Muscle layer of duodenum (tissue), 2 donors: ENCODE measurements around the gene WDR81.
"Not testable (repeated sequence)": the region's sequence is repeated elsewhere in the genome, so short reads cannot be mapped to it uniquely, and the experiment has no call there.

Experiments
- H3K27ac ChIP-seq: one replicate; pipeline ENCODE4 v1.7.0; 2013; ENCODE audit warnings: mild to moderate bottlenecking, low read length
- H3K27me3 ChIP-seq: one replicate; pipeline ENCODE4 v1.7.0; 2013; ENCODE audit warnings: low read depth, mild to moderate bottlenecking, control low read depth, low read length
- H3K36me3 ChIP-seq, 2 donors: one replicate each; pipeline ENCODE4 v1.7.0; 2013; ENCODE audit warnings: low read length in 2 of 2, control low read depth in 1 of 2, mild to moderate bottlenecking in 1 of 2; ENCODE audit not compliant: insufficient read depth in 2 of 2, control insufficient read depth in 1 of 2
- H3K4me1 ChIP-seq, 2 donors: one replicate each; pipeline ENCODE4 v1.7.0; 2013; ENCODE audit warnings: low read length in 2 of 2, mild to moderate bottlenecking in 2 of 2, control low read depth in 1 of 2, moderate library complexity in 1 of 2; ENCODE audit not compliant: insufficient read depth in 2 of 2, control insufficient read depth in 1 of 2
- H3K4me3 ChIP-seq, 2 donors: one replicate each; pipeline ENCODE4 v1.7.0; 2013; ENCODE audit warnings: low read length in 2 of 2, low read depth in 1 of 2, mild to moderate bottlenecking in 1 of 2
- H3K9me3 ChIP-seq, 2 donors: one replicate each; pipeline ENCODE4 v1.7.0; 2013; ENCODE audit warnings: low read length in 2 of 2, control low read depth in 1 of 2, mild to moderate bottlenecking in 1 of 2; ENCODE audit not compliant: control insufficient read depth in 1 of 2
- donor health status: healthy.

Gene WDR81

DNA sequence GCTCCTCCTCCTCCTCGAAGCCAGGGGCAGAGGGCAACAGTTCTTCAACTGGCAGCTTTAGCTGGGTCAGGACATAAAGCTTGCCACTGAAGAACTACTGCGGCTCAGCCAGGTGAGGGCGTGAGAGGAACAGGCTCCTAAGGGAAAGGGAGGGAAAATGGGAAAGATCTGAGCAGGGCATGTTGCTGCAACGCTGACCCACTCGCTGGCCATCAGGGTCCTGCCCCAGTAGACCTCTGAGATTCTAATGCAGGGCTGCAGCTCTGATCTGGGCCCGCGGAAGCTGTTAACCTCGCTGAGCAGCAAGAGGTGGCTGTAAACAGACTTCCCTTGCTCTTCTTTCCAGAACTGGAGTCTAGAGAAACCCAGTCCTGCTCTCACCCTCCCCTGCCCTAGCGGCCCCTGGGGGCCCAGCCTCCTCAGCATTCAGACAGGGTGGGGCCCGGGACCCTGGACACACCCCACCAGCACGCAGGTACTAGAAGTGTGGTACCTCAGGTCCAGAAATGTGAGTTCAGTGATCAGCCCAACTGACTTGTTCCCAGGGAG lies 10.6 kb upstream of the WDR81 start:
- peaks cover 17 to 36% of the 10 kb centered on the region in 2 donors for H3K4me1 ChIP-seq

GRCh38 chr17:1714427-1714979 lies 10.0 kb upstream of the WDR81 start:
- Histone ChIP-seq H3K27me3 (no peaks in the 10 kb centered on the region), H3K9me3 (no peaks in the 10 kb centered on the region), H3K36me3 (peaks cover 27 to 43% of the 10 kb centered on the region in 2 donors), H3K27ac (peak overlapping the region; percentile 98), H3K4me1 (peaks cover 17 to 36% of the 10 kb centered on the region in 2 donors), H3K4me3 (peak overlapping the region; percentile 71 to 92)

More for the DNA sequence above, 10.6 kb upstream of the WDR81 start:
- Histone ChIP-seq H3K27me3 (no peaks in the 10 kb centered on the region), H3K4me3 (peak overlapping the region; percentile 71 to 92), H3K27ac (peak overlapping the region; percentile 91), H3K9me3 (no peaks in the 10 kb centered on the region), H3K36me3 (peaks cover 27 to 43% of the 10 kb centered on the region in 2 donors)

DNA sequence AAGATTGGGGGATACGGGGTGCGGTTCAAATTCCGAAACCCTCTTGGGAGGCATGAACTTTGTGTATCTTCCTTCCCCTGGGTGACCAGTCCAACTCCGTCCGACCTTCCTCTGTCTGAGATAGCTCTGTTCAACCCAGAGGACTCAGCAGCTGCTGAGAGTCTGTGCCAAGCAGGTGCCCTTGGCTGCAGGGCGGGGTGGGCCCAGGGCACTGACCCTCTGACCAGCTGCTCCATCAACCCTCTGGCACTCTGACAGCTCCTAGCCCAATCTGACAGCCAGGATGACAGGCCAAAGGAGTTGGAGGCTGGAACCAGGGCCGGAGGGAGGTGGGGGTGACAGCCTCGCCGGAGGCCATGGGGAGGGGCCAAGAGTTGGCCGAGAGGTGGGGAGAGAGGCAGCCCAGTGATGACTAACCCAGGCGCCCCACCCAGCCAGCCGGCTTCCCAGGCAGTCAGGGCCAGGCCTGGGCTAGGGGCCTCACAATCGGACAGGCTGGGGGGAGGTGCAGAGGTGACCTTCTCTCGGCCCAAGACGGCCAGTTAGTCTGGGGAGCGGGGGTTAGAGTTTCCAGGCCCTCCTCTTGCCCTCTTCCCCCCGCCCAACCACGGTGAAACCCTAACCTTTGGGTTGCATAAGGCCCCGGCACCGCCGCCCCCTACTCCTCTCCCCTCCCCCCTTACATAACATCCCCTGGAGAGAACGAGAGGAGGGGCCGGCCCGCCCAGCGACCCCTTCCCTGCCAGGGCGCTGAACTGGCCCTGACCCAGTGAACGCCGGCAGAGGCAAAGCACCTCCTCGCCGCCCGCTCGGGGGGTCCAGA lies 9.3 kb upstream of the WDR81 start:
- H3K9me3 ChIP-seq = no peaks in the 10 kb centered on the region
- H3K27me3 ChIP-seq = no peaks in the 10 kb centered on the region
- H3K4me1 ChIP-seq = peaks cover 17 to 36% of the 10 kb centered on the region in 2 donors
- H3K36me3 ChIP-seq = peaks cover 27 to 43% of the 10 kb centered on the region in 2 donors
- peak overlapping the region; percentile 71 to 92 for H3K4me3 ChIP-seq
- peak overlapping the region; percentile 98 for H3K27ac ChIP-seq

DNA sequence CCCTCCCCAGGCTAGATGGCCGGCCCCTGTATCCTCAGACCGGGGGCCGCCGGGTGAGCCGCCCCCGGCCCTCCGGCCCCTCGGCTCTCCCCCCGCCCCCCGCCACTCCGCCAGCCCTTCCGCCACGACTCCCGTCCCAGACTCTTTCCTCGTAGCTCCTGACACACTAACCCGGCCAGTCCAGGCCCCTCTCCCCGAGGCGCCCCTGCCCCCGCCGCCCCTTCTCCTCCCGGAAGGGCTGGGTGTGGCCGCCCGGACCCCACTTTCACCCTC lies 8.8 kb upstream of the WDR81 start:
- Histone ChIP-seq H3K4me1 (peaks cover 17 to 39% of the 10 kb centered on the region in 2 donors), H3K27me3 (no peaks in the 10 kb centered on the region), H3K27ac (peak overlapping the region; percentile 98), H3K36me3 (peaks cover 27 to 43% of the 10 kb centered on the region in 2 donors), H3K9me3 (no peaks in the 10 kb centered on the region), H3K4me3 (peak overlapping the region; percentile 71 to 92)

DNA sequence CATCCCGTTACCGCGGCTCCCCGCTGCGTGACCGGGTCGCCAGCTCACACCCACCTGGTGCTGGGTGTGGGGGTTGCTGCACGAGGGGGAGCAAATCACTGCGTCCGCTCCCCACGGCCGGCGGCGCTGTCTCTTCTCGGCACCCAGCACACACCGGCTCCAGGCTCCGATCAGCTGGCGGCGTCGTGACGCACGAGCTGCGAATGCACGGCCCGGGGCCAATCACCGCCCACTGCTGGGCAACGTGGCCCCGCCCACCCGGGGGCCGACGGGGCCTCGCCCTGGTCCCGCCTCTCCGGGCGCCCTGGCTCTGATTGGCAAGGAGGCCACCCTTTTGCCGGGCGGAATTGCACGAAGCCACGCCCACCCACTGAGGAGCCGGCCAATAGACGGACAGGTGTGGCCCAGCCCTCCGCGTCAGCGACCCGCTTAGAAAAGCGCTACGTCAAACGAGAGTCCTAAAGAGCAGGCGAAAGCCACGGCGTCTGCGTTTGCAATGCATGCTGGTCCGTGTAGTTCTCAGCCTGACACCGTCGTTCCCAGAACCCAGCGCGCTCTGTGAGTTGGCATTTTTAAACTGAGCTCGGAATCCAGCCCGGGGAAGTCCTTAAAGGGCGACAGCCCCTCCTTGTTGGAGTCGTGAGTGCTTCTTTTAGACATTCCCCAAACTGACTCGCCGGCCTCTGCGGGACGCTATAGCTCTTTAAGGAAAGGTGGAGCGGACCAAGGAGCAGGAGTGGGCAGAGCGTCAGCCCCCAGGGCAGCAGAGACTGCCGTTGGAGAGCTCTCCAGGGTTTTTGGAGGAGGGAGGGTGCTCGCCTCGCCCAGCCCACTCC lies 8.2 kb upstream of the WDR81 start:
- H3K36me3 ChIP-seq = peaks cover 27 to 43% of the 10 kb centered on the region in 2 donors
- peak overlapping the region; percentile 98 for H3K27ac ChIP-seq
- no peaks in the 10 kb centered on the region for H3K9me3 ChIP-seq
- peaks cover 17 to 41% of the 10 kb centered on the region in 2 donors for H3K4me1 ChIP-seq
- no peaks in the 10 kb centered on the region for H3K27me3 ChIP-seq
- H3K4me3 ChIP-seq = peak overlapping the region; percentile 71 to 92

DNA sequence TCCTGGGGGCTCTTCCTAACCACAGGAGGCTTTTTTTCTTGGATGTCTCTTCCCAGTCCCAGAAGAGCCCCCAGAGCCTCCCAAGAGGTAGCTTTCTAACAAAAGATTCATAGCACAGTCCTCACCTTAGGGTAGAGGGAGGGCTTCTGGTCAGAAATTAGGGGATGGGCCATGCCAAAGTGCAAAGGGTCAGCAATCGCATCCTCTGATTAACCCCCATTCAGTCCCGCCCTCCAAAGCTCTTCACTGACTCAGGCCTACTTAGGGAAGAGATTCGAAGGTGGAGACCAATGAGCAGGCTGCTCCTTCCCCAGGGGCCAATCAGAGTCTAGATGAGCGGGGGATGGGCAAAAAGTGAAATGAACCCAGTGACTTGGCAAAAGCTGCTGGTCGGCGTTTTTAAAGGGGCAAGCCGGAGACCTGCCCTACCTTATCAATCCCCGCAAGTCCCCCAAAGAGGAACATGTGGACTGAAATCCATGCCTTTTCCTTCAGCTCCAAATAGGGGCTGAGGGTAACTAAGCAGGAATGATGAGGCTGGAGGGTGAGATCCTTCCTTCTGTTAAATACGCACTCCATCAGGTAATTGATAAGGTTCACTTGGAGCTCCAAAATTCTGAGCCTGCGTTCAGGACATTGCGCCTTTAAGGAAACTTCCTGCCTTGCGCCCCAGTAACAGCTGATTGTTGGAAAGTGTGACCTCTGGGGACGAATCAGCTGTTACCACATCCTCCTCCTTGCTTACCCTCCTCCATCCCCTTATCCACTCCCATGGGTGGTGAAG lies 7.4 kb upstream of the WDR81 start:
- Histone ChIP-seq H3K4me3 (peak overlapping the region; percentile 62 to 91), H3K36me3 (peaks cover 20 to 37% of the 10 kb centered on the region in 2 donors), H3K27ac (peak overlapping the region; percentile 98), H3K9me3 (no peaks in the 10 kb centered on the region), H3K4me1 (peaks cover 17 to 37% of the 10 kb centered on the region in 2 donors), H3K27me3 (no peaks in the 10 kb centered on the region)

GRCh38 chr17:1718362-1719165 lies 5.9 kb upstream of the WDR81 start:
- Histone ChIP-seq H3K4me3 (no peak overlapping the region), H3K27me3 (no peaks in the 10 kb centered on the region), H3K36me3 (peaks cover 6 to 22% of the 10 kb centered on the region in 2 donors), H3K4me1 (peaks cover 11 to 26% of the 10 kb centered on the region in 2 donors), H3K27ac (peak overlapping the region; percentile 98), H3K9me3 (no peaks in the 10 kb centered on the region)

DNA sequence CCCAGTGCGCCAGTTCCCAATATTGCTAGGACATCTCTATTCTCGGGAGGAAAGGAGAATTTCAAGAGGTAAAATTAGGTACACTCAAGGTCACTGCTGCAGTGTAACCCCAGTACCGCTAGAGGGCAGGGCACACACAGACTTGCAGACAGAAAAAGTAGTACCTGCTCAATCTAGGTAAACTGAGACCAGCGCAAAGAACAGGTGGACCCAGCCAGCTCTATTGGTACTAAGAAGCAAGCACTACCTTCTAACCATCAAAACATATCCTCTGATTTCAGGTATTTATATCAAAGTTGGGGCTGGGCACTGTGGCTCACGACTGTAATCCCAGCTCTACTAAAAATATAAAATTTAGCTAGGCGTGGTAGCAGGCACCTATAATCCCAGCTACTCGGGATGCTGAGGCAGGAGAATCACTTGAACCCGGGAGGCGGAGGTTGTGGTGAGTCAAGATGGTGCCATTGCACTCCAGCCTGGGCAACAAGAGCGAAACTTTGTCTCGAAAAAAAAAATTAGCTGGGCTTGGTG lies 3.6 kb upstream of the WDR81 start:
- Histone ChIP-seq H3K27ac (no peak overlapping the region), H3K4me3 (no peak overlapping the region), H3K27me3 (no peaks in the 10 kb centered on the region), H3K36me3 (peaks cover 0 to 6% of the 10 kb centered on the region in 2 donors), H3K9me3 (no peaks in the 10 kb centered on the region), H3K4me1 (peaks cover 4 to 32% of the 10 kb centered on the region in 2 donors)

DNA sequence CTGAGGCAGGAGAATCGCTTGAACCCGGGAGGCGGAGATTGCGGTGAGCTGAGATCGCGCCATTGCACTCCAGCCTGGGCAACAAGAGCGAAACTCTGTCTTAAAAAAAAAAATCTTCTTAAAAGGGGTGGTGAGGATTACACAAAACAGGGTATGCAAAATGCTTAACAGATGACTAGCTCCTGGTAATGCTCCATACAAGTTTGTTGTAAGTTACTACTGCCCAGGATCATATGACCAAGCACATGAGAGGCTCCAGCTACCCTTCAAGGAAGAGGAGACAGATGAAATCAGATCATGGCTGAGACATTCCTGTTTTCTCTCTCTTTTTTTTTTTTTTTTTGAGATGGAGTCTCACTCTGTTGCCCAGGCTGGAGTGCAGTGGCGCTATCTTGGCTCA lies 2.5 kb upstream of the WDR81 start:
- H3K27ac ChIP-seq = not testable (repeated sequence)

More for the DNA sequence above, 2.5 kb upstream of the WDR81 start:
- H3K4me1 ChIP-seq = peaks cover 4 to 42% of the 10 kb centered on the region in 2 donors
- H3K36me3 ChIP-seq = peaks cover 0 to 12% of the 10 kb centered on the region in 2 donors
- not testable (repeated sequence) for H3K27me3 ChIP-seq, H3K9me3 ChIP-seq, H3K4me3 ChIP-seq
